ENCODE data around the gene MYBPC1. TPM values are rescaled to one million over a fixed set of nuclear protein-coding genes. Genes with fewer than 3 reads are reported as not detected.
A peak's percentile ranks its signal among the peaks of the same experiment; 100 is the strongest.
"Not testable (repeated sequence)": the region's sequence is repeated elsewhere in the genome, so short reads cannot be mapped to it uniquely, and the experiment has no call there.

Gene MYBPC1
- 4.1 TPM for polyA plus RNA-seq (2013, experiment 1 of 2; ENCODE audit: insufficient read length)
- polyA plus RNA-seq (2013, experiment 2 of 2; ENCODE audit: insufficient read length), result 4.4 TPM

GRCh38 chr12:101594700-101595099, at the start of gene MYBPC1:
Gene MYBPC1, plus strand, starts transcription at chr12:101594971. Its CDS starts 100 bp downstream, at chr12:101595071.
- DNase-seq, result no peak

GRCh38 chr12:101551362-101552114, 43.2 kb upstream of the MYBPC1 start:
- DNase-seq, result no peak

- DNase-seq, result no peak
Measured at GRCh38 chr12:101552277-101552676, 42.5 kb upstream of the MYBPC1 start.

- DNase-seq, result no peak
Measured at GRCh38 chr12:101557094-101557493, 37.7 kb upstream of the MYBPC1 start.

GRCh38 chr12:101558726-101559125, 36.0 kb upstream of the MYBPC1 start:
- DNase-seq, result not testable (repeated sequence)

GRCh38 chr12:101563212-101563611, 31.6 kb upstream of the MYBPC1 start:
- no peak for DNase-seq

GRCh38 chr12:101564912-101565311, 29.9 kb upstream of the MYBPC1 start:
- no peak for DNase-seq

GRCh38 chr12:101566318-101566717, 28.5 kb upstream of the MYBPC1 start:
- DNase-seq, result no peak

- DNase-seq, result no peak
Measured at GRCh38 chr12:101567918-101568317, 26.9 kb upstream of the MYBPC1 start.

GRCh38 chr12:101570047-101570446, 24.7 kb upstream of the MYBPC1 start:
- peak; percentile 64 for DNase-seq

- no peak for DNase-seq
Measured at GRCh38 chr12:101571105-101571504, 23.7 kb upstream of the MYBPC1 start.

- DNase-seq, result no peak
Measured at GRCh38 chr12:101573743-101574142, 21.0 kb upstream of the MYBPC1 start.

GRCh38 chr12:101578417-101578816, 16.4 kb upstream of the MYBPC1 start:
- no peak for DNase-seq

GRCh38 chr12:101581190-101581589, 13.6 kb upstream of the MYBPC1 start:
- no peak for DNase-seq

GRCh38 chr12:101582937-101583336, 11.8 kb upstream of the MYBPC1 start:
- DNase-seq, result no peak

- no peak for DNase-seq
Measured at GRCh38 chr12:101590383-101590782, 4.4 kb upstream of the MYBPC1 start.

- DNase-seq, result no peak
Measured at GRCh38 chr12:101591781-101592180, 3.0 kb upstream of the MYBPC1 start.

- no peak for DNase-seq
Measured at GRCh38 chr12:101592448-101592847, 2.3 kb upstream of the MYBPC1 start.

GRCh38 chr12:101592921-101593320, 1.9 kb upstream of the MYBPC1 start:
- peak; percentile 5 for DNase-seq

GRCh38 chr12:101596172-101596571, 1.4 kb downstream of the MYBPC1 start:
- DNase-seq, result no peak

- no peak for DNase-seq
Measured at GRCh38 chr12:101597164-101597563, 2.4 kb downstream of the MYBPC1 start.

GRCh38 chr12:101598483-101598882, 3.7 kb downstream of the MYBPC1 start:
- DNase-seq, result no peak

GRCh38 chr12:101599311-101599710, 4.5 kb downstream of the MYBPC1 start:
- no peak for DNase-seq

GRCh38 chr12:101599771-101600484, 5.2 kb downstream of the MYBPC1 start:
- no peak for DNase-seq

Measured in fibroblast of skin of back (primary cell).